Measurements from ENCODE around the gene OR10G7.
"Not testable (repeated sequence)": the region's sequence is repeated elsewhere in the genome, so short reads cannot be mapped to it uniquely, and the experiment has no call there.

The OR10G7 gene

DNA sequence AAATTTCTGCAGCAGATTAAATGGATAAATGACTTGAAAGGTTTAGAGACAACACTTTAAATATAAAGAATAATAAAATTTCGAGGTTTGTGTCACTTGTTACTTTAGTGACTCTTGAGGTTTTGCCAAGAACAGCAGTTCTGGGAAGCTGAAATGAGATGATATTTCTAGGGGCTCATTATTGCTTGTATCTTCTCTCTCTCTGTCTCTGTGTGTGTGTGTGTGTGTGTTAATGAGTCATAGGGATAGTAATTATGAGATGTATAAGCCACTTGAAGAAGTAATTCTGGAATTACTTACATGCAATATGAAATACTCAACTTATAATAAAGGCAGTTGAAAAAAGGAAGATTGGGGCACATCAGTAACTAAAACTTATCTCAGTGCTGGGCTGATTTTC, 9.6 kb upstream of the OR10G7 start:
- Histone ChIP-seq H3K79me2 (no peaks in the 10 kb centered on the region), H3K9ac (no peak overlapping the region), H3K4me2 (ENCODE audit: low read length) (no peak overlapping the region), H3K27me3 (ENCODE audit: control insufficient read depth, insufficient read depth, low read length) (no peaks in the 10 kb centered on the region), H3K36me3 (ENCODE audit: control insufficient read depth, insufficient read depth, low read length) (no peaks in the 10 kb centered on the region), H3K4me3 (ENCODE audit: low read depth, low read length) (no peak overlapping the region), H3K9me3 (ENCODE audit: control insufficient read depth, low read length) (no peaks in the 10 kb centered on the region), H3K27ac (no peak overlapping the region), H3K4me1 (no peaks in the 10 kb centered on the region), H2AFZ (no peak overlapping the region)
- TF ChIP-seq, protein P1, sequence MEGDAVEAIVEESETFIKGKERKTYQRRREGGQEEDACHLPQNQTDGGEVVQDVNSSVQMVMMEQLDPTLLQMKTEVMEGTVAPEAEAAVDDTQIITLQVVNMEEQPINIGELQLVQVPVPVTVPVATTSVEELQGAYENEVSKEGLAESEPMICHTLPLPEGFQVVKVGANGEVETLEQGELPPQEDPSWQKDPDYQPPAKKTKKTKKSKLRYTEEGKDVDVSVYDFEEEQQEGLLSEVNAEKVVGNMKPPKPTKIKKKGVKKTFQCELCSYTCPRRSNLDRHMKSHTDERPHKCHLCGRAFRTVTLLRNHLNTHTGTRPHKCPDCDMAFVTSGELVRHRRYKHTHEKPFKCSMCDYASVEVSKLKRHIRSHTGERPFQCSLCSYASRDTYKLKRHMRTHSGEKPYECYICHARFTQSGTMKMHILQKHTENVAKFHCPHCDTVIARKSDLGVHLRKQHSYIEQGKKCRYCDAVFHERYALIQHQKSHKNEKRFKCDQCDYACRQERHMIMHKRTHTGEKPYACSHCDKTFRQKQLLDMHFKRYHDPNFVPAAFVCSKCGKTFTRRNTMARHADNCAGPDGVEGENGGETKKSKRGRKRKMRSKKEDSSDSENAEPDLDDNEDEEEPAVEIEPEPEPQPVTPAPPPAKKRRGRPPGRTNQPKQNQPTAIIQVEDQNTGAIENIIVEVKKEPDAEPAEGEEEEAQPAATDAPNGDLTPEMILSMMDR (IDR thresholded peaks at IDR 0.05): no peak

DNA sequence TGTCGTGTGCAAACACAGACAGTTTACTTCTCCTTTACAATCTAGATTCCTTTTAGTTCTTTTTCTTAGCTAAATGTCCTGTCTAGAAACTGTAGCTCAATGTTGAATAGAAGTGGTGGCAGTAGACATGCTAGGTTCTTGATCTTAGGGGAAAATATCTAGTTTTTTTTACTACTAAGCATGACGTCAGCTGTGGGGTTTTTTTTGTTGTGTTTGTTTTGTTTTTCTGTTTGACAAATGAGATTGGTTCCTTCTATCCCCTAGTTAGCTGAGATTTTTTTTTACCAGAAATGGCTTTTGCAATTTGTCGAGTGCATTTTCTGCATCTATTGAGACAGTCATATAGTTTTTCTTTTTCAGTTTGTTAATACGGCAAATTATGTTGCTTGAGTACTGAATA, 2.3 kb upstream of the OR10G7 start:
- Histone ChIP-seq H3K4me2 (ENCODE audit: low read length) (no peak overlapping the region), H3K9me3 (ENCODE audit: control insufficient read depth, low read length) (no peaks in the 10 kb centered on the region), H3K9ac (no peak overlapping the region), H3K4me3 (ENCODE audit: low read depth, low read length) (no peak overlapping the region), H3K79me2 (no peaks in the 10 kb centered on the region), H2AFZ (no peak overlapping the region), H3K27me3 (ENCODE audit: control insufficient read depth, insufficient read depth, low read length) (no peaks in the 10 kb centered on the region), H3K36me3 (ENCODE audit: control insufficient read depth, insufficient read depth, low read length) (no peaks in the 10 kb centered on the region), H3K27ac (no peak overlapping the region), H3K4me1 (no peaks in the 10 kb centered on the region)
- TF ChIP-seq, protein P1 (IDR thresholded peaks at IDR 0.05): no peak

DNA sequence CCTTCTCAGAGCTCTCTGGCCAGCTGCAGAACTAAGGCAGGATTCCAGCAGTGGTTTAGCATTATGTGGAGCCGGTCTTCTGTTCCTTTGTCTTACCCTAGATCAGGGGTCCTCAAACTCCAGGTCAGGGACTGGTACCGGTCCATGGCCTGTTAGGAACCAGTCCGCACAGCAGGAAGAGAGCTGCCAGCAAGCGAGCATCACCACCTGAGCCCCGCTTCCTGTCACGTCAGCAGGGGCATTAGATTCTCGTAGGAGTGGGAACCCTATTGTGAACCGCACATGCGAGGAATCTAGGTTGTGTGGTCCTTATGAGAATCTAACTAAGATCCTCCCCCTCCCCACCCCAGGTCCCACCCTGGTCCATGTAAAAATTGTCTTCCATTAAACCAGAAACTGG, 1.6 kb downstream of the OR10G7 start:
- Histone ChIP-seq H3K4me1 (no peaks in the 10 kb centered on the region), H3K4me2 (ENCODE audit: low read length) (no peak overlapping the region), H3K36me3 (ENCODE audit: control insufficient read depth, insufficient read depth, low read length) (no peaks in the 10 kb centered on the region), H3K9me3 (ENCODE audit: control insufficient read depth, low read length) (no peaks in the 10 kb centered on the region), H3K79me2 (no peaks in the 10 kb centered on the region), H3K9ac (no peak overlapping the region), H2AFZ (no peak overlapping the region), H3K27ac (no peak overlapping the region), H3K4me3 (ENCODE audit: low read depth, low read length) (no peak overlapping the region), H3K27me3 (ENCODE audit: control insufficient read depth, insufficient read depth, low read length) (no peaks in the 10 kb centered on the region)
- TF ChIP-seq, protein P1 (IDR thresholded peaks at IDR 0.05): no peak

DNA sequence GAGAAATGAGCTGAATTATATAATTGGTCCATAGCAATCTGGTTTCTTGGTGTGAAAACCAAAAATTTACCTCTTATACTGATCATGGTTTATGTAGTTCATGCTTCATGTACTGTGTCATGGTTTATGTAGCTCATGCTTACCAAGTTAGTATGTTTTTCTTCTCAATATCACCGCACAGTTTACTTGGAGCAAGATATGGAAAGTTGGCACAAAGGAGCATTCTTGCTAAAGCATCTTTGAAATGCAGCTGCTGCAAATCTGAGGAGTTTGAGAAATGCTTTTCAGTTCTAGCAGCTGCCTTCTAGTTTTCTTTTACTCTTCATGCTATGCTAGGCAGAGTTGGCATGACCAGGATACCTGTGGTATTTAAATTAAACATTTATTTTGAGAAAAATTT, 4.5 kb downstream of the OR10G7 start:
- no peaks in the 10 kb centered on the region for H3K27me3 ChIP-seq (ENCODE audit: control insufficient read depth, insufficient read depth, low read length)
- no peaks in the 10 kb centered on the region for H3K79me2 ChIP-seq
- no peaks in the 10 kb centered on the region for H3K9me3 ChIP-seq (ENCODE audit: control insufficient read depth, low read length)
- H3K36me3 ChIP-seq (ENCODE audit: control insufficient read depth, insufficient read depth, low read length): no peaks in the 10 kb centered on the region
- no peak overlapping the region for H3K4me2 ChIP-seq (ENCODE audit: low read length)
- no peak overlapping the region for H3K9ac ChIP-seq
- no peak overlapping the region for H2AFZ ChIP-seq
- no peak overlapping the region for H3K27ac ChIP-seq
- H3K4me1 ChIP-seq: no peaks in the 10 kb centered on the region
- H3K4me3 ChIP-seq (ENCODE audit: low read depth, low read length): no peak overlapping the region
- TF ChIP-seq, protein P1 (IDR thresholded peaks at IDR 0.05): no peak

DNA sequence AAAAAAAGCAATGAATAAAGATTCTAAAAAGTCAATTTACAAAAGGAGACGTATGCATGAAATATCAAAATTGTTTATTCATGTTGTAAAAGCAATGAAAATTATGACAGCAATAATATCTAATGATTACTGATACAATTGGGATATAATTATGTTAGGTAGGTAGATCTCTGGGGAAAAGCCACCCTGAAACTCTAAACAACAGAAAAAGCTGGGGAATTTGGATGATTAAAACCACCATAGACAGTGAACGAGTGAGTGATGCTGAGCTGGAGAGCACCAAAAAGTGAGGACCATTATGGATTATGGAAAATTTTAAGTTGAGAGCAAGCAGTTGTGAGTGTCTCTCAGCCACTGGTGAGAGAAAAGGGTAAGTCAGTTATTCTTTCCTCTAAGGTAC, 14.6 kb downstream of the OR10G7 start, which contains the start of gene OR10G8:
OR10G8 (plus strand) TSS at position 301 of the 400 bp plus-strand sequence. CDS start 2,825 bp downstream, outside the sequence.
- Histone ChIP-seq H3K4me1 (no peaks in the 10 kb centered on the region), H3K27ac (no peak within 1 kb of the TSS), H3K27me3 (ENCODE audit: control insufficient read depth, insufficient read depth, low read length) (no peaks in the 10 kb centered on the region), H3K9me3 (ENCODE audit: control insufficient read depth, low read length) (no peaks in the 10 kb centered on the region), H3K79me2 (no peaks in the 10 kb centered on the region), H2AFZ (no peak within 1 kb of the TSS), H3K4me3 (ENCODE audit: low read depth, low read length) (no peak within 1 kb of the TSS), H3K36me3 (ENCODE audit: control insufficient read depth, insufficient read depth, low read length) (no peaks in the 10 kb centered on the region), H3K9ac (no peak within 1 kb of the TSS), H3K4me2 (ENCODE audit: low read length) (no peak within 1 kb of the TSS)
- TF ChIP-seq, protein P1 (IDR thresholded peaks at IDR 0.05): no peak

DNA sequence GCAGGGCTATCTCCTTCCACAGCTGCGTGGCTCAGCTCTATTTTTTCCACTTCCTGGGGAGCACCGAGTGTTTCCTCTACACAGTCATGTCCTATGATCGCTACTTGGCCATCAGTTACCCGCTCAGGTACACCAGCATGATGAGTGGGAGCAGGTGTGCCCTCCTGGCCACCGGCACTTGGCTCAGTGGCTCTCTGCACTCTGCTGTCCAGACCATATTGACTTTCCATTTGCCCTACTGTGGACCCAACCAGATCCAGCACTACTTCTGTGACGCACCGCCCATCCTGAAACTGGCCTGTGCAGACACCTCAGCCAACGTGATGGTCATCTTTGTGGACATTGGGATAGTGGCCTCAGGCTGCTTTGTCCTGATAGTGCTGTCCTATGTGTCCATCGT, 25.3 kb downstream of the OR10G7 start:
- H3K9me3 ChIP-seq (ENCODE audit: control insufficient read depth, low read length); H3K27me3 ChIP-seq (ENCODE audit: control insufficient read depth, insufficient read depth, low read length); H2AFZ ChIP-seq; H3K27ac ChIP-seq; H3K79me2 ChIP-seq; H3K9ac ChIP-seq; H3K4me3 ChIP-seq (ENCODE audit: low read depth, low read length); H3K36me3 ChIP-seq (ENCODE audit: control insufficient read depth, insufficient read depth, low read length); H3K4me1 ChIP-seq; H3K4me2 ChIP-seq (ENCODE audit: low read length): not testable (repeated sequence)
